Measurements from ENCODE around the gene SLX9.

The SLX9 gene

DNA sequence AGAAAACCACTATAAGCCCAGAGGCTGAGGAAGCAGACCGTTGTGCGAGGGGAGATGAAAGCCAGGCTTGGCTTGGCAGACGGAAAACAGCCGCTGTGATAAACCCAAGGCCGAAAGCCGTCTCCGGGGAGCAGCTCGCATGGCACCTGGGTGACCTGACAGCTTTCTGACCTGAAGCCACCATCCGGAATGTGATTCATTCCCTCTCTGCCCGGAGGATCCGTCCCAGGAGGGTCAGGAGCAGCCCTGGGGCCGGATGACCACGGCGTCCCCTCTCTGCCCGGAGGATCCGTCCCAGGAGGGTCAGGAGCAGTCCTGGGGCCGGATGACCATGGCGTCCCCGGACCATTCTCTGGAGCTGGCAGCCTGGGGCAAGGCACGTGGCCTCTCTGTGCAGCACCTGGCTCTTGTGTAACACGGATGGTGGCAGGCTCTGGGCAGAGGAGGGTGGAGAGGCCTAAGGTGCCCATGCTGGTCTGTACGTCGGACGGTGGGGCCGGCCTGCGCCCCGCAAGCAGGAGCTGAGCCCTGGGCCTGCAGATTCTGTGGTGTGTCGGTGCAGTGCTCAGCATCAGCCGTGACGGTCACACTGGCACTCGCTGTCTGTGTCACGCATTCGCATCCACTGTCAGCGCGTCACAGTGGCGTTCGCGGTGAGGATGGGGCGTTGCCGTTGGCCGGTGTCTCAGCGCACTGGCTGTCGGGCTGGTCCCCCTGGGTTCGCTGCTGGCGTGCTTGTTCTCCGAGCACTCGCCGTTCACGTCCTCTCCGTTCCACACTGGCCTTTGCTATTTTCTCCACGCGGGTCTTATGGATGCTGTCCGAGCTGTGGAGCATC, 50.3 kb downstream of the SLX9 start:
- DNase-seq (ENCODE audit: low read depth in 3 of 3), result no peak

DNA sequence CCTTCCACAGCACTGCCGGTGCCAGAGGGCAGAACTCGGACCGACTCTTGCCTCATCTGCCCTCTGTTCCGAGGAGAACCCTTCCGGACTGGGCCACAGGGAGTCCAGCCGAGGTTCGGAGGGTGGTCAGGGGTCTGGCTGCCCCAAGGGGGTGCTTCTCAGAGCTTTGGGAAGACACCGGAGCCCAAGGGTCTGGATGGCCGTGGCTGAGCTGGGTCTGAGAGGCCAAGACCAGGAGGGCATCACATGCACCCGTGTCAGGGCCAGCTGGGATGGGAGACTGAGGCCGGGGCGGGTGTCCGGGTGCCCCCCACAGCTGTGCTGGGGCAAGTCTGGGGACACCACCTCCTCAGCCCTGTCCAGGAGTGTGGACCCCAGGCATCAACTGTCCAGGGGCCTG, 51.1 kb downstream of the SLX9 start:
- no peak for DNase-seq (ENCODE audit: low read depth in 3 of 3)

DNA sequence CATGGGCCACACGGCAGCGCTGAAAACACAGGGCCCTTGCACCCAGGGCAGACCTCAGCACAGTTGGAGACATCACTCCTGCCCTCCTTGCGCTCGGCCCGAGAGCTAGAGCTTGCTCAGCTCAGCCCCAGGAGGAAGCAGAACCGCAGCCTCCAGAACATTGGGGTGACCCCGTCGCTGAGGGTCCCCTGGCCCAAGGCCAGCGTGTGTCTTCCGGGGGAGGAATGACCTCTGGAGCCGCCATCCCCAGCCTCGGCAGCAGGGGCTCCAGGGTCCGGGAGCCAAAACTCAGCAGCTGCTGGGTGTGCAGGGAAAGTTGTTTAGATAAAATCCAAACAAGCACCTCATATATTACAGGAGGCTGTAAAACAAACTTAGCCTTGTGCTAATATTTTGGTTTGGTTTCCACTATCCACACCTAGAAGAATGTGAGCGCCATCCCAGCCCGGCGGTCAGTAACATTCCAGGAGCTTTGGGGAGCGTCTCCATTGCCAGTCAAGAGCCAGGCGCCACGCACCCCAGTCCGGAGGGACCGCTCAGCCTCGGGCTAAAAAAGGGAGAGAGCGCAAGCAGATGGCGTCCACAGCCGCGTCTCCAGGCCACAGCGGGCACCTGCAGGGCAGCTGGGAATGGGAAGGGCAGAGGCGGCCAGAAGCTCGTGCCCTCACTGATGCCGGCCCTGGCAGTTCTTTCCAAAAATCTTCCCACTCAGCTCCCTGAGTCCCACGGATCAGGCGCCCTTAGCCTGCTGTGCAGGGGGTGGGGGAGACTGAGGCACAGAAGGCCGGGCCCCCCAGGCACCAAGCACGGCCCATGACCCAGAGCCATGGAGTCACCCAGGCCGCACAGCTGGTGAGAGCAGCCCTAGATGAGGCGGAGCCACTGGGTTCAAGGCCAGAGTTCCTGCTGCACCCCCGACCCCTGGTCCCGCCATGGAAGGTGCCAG, 52.0 kb downstream of the SLX9 start:
- DNase-seq (ENCODE audit: low read depth in 3 of 3), result no peak

GRCh38 chr21:44992608-44993031, 52.8 kb downstream of the SLX9 start:
- DNase-seq (ENCODE audit: low read depth in 3 of 3), result no peak

DNA sequence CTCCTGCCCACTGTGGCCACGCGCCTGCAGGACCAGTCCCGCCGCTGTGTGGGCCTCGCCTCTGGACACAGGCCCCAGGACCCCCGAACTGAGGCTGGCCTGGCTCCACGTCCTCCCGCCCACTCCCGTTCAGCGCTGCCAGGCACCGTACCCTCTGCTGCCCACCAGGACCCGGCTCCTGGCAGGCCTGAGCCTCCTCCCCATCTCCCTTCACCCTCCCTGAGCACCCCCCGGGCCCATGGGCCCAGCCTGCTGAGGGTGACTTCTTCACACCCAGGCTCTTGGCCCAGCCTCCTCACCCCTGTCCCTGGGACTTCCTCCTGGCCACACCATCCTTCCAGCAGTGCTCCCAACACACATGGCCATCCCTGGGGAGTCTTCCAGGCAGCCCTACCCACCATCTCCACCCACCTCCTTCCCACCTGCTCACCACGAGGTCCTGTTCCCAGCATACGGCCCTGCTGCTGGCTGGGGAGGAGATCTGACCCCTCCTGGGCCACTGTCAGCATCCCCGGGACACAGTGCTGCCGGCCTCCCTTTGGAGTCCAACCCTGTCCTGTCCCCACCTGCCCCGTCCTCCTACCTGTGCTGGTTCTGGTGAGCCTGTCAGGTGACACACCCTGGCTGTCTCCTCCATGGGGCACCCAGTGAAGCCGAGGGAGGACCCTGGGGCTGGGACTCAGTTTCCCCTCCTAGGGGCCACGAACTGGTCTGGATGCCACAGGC, 53.7 kb downstream of the SLX9 start:
- DNase-seq (ENCODE audit: low read depth in 3 of 3), result no peak

- no peak for DNase-seq (ENCODE audit: low read depth in 3 of 3)
These were observed 54.3 kb downstream of the SLX9 start for GRCh38 chr21:44994047-44994694.

DNA sequence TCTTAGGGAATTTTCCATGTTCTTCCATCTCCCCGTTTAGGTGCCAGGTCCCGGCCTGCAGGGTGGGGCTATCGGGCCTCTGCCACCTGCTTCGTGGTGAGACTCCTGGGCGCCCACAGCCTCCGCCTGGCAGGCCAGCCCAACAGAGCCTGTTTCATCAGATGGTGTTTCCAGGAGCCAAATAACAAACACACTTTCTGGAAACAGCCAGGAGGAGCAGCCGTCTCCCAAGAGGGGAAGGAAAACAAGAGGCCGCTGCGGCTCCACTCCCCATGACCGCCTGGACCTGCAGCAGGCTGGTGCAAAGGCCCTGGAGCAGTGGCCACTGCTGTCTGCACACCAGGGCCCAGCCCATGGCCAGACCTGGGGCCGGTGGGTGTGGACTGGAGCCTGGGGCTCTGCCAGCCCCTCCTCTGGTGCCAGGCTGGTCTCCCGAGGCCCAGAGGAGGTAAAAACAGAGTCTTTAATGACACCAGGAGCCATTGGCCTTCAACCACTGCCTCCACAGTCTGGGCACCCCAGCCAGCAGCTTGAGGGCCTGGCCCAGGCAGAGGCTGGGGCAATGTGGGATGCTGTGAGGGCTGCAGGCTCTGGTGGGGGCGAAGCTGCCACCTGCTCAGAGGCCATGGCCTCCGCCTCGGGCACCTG, 55.0 kb downstream of the SLX9 start:
- DNase-seq (ENCODE audit: low read depth in 3 of 3), result no peak

GRCh38 chr21:44995343-44995941, 55.6 kb downstream of the SLX9 start:
- no peak for DNase-seq (ENCODE audit: low read depth in 3 of 3)

GRCh38 chr21:44996096-44996495, 56.3 kb downstream of the SLX9 start:
- DNase-seq (ENCODE audit: low read depth in 3 of 3), result no peak

- DNase-seq (ENCODE audit: low read depth in 3 of 3), result no peak
These were observed 56.7 kb downstream of the SLX9 start for GRCh38 chr21:44996501-44996921.

- DNase-seq (ENCODE audit: low read depth in 3 of 3), result no peak
These were observed 57.4 kb downstream of the SLX9 start for GRCh38 chr21:44996983-44997936.

DNA sequence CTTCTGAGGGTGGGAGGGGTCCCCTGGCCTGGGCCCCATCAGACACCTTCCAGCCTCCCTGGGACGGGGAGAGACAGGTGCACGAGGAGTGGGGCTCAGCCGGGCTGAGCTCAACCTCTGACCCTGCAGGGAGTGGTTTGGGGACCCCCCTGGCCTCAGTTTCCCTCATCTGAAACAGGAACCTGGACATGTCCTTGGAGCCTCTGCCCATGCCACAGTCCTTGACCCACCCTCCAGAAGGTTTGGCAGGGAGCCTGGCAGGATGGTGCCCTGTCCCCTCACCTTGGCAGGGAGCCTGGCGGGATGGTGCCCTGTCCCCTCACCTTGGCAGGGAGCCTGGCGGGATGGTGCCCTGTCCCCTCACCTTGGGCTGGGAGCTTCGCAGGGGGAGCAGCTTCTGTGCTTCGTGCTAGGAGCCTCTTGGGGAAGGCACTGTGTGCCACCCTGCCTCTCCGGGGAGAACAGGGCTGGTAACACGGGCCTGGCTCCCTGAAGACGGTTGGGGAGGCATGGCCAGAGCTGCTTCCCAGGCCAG, 58.3 kb downstream of the SLX9 start:
- DNase-seq (ENCODE audit: low read depth in 3 of 3), result no peak

GRCh38 chr21:44998621-44999427, 59.0 kb downstream of the SLX9 start:
- DNase-seq (ENCODE audit: low read depth in 3 of 3), result no peak

DNA sequence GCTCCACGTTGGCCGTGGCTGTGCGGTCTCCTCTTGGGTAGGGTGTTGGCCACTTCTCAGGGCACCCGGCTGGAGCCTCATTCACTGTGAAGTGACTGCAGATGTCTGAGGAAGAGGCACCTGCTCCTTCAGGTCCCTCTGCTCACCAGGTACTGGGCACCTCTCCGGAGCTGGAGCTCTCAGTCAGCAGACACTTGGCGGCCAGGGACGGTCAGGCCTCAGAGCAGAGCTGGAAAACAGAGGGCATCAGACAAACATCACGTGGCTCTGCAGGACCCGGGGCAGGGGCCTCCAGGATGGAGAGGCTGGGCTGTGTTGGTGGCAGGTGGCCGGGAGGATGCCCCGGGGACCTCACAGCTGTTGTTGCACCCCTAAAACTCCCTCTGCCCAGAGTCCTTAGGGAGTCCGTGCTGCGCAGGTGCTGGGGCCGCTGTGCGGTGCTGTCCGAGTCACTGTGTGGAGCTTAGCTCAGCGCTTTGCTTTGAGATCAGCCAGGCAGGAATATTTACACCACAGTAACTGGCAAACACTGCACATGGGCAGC, 59.7 kb downstream of the SLX9 start:
- no peak for DNase-seq (ENCODE audit: low read depth in 3 of 3)

DNA sequence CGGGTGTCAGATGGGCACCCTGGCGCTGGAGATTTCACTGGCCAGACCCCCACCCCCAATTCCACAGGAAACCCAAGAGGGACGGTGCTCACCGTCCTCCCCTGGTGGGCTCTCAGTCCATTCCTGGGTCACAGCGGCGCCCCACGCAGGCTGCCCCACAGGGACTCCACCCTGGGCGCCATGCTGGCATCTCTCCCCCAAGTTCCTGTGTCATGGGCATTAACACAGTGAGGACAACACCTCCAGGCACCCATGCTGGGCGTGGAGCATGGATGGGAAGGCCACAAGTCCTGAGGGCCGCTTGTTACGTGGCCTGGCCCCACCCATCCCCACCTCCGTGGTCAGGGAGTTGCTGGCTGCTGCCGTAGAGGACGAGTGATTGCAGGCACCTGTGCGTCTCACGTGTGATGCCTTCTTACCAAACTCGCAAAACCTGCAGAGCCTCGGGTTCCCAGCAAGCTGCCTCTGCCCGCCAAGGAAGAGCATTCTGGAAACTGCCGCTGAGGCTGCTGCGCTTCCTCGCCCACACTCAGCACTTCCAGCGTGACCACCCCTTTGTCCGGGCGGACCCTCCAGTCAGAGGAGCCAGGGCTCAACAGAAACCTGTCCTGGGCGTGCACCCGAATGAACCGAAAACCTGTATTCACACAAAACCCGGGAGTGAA, 60.3 kb downstream of the SLX9 start:
- DNase-seq (ENCODE audit: low read depth in 3 of 3), result no peak

DNA sequence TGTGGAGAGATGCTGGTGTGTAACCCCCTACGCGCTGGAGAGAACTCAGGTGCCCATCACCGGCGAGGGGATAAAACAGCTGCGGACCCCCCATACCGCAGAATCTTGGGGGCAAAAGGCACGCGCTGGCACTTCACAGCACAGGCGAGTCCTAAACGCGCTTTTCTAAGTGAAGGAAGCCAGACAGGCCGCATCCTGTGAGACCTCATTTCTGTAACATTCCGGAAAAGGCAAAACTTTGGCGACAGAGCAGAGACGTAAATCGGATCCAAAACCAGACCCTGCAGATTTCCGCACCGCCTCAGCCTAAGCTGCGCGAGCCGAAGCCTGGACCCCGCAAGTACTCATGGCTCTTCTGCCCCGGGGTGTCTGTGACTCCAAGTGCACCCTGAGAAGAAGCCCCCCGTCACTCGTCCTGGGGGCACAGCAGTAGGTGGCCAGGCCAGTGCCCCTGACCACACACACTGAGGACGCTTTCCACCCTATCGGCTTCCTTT, 60.9 kb downstream of the SLX9 start:
- DNase-seq (ENCODE audit: low read depth in 3 of 3), result no peak

Data from stimulated activated CD4-positive, alpha-beta T cell treated with anti-CD3 and anti-CD28 coated beads, TNF-alpha, amount 100 ng/mL, for 4 hours (primary cell).